ENCODE data around the gene SSBP3.

GRCh38 chr1:54371038-54371941 lies 34.9 kb downstream of the SSBP3 start:
- no peak for TF ChIP-seq CTCF (conservative IDR thresholded peaks at IDR 0.05; ENCODE audit: low read length)
- TF ChIP-seq EZH2phosphoT487 (IDR thresholded peaks at IDR 0.05; ENCODE audit: borderline replicate concordance, low read depth, low read length), result no peak
